ENCODE measurements around the gene NELFCD.

- TF ChIP-seq CTCF (IDR thresholded peaks at IDR 0.05) (no peak), ZFX (IDR thresholded peaks at IDR 0.05; ENCODE audit: borderline replicate concordance) (no peak)
Observed at GRCh38 chr20:58945965-58946631, 35.0 kb upstream of the NELFCD start.

Measured in 22Rv1 (cell line).